ENCODE results near the gene DYNLRB2. TPM values are rescaled to one million over a fixed set of nuclear protein-coding genes. Genes with fewer than 3 reads are reported as not detected.

Gene DYNLRB2
- total and polyA plus RNA-seq, 2 experiments from 2014 or later, result not detected

DNA sequence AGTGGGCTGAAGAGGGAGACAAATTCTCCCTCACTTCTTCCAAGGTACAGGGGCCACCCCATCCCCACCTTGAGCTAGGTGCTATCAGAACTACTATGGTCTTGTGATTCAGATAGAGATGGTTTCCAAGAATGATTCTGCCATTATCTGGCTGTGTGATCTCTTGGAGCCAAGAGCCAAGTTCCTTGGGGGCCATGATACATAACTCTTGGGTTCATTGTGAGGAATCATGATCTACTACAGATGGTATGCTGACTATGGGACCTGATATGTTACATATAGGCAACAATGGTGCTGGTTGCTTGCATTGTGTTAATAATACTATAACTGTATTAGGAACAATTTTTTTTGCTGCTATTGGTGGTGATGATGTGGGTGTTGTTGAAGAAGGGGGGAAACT is 45.7 kb downstream of the DYNLRB2 start (continued):
- TF ChIP-seq, protein P1, sequence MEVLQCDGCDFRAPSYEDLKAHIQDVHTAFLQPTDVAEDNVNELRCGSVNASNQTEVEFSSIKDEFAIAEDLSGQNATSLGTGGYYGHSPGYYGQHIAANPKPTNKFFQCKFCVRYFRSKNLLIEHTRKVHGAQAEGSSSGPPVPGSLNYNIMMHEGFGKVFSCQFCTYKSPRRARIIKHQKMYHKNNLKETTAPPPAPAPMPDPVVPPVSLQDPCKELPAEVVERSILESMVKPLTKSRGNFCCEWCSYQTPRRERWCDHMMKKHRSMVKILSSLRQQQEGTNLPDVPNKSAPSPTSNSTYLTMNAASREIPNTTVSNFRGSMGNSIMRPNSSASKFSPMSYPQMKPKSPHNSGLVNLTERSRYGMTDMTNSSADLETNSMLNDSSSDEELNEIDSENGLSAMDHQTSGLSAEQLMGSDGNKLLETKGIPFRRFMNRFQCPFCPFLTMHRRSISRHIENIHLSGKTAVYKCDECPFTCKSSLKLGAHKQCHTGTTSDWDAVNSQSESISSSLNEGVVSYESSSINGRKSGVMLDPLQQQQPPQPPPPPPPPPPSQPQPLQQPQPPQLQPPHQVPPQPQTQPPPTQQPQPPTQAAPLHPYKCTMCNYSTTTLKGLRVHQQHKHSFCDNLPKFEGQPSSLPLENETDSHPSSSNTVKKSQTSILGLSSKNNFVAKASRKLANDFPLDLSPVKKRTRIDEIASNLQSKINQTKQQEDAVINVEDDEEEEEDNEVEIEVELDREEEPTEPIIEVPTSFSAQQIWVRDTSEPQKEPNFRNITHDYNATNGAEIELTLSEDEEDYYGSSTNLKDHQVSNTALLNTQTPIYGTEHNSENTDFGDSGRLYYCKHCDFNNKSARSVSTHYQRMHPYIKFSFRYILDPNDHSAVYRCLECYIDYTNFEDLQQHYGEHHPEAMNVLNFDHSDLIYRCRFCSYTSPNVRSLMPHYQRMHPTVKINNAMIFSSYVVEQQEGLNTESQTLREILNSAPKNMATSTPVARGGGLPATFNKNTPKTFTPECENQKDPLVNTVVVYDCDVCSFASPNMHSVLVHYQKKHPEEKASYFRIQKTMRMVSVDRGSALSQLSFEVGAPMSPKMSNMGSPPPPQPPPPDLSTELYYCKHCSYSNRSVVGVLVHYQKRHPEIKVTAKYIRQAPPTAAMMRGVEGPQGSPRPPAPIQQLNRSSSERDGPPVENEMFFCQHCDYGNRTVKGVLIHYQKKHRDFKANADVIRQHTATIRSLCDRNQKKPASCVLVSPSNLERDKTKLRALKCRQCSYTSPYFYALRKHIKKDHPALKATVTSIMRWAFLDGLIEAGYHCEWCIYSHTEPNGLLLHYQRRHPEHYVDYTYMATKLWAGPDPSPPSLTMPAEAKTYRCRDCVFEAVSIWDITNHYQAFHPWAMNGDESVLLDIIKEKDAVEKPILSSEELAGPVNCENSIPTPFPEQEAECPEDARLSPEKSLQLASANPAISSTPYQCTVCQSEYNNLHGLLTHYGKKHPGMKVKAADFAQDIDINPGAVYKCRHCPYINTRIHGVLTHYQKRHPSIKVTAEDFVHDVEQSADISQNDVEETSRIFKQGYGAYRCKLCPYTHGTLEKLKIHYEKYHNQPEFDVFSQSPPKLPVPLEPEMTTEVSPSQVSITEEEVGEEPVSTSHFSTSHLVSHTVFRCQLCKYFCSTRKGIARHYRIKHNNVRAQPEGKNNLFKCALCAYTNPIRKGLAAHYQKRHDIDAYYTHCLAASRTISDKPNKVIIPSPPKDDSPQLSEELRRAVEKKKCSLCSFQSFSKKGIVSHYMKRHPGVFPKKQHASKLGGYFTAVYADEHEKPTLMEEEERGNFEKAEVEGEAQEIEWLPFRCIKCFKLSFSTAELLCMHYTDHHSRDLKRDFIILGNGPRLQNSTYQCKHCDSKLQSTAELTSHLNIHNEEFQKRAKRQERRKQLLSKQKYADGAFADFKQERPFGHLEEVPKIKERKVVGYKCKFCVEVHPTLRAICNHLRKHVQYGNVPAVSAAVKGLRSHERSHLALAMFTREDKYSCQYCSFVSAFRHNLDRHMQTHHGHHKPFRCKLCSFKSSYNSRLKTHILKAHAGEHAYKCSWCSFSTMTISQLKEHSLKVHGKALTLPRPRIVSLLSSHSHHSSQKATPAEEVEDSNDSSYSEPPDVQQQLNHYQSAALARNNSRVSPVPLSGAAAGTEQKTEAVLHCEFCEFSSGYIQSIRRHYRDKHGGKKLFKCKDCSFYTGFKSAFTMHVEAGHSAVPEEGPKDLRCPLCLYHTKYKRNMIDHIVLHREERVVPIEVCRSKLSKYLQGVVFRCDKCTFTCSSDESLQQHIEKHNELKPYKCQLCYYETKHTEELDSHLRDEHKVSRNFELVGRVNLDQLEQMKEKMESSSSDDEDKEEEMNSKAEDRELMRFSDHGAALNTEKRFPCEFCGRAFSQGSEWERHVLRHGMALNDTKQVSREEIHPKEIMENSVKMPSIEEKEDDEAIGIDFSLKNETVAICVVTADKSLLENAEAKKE (CRISPR knock-in tag; IDR thresholded peaks at IDR 0.05), result no peak

DNA sequence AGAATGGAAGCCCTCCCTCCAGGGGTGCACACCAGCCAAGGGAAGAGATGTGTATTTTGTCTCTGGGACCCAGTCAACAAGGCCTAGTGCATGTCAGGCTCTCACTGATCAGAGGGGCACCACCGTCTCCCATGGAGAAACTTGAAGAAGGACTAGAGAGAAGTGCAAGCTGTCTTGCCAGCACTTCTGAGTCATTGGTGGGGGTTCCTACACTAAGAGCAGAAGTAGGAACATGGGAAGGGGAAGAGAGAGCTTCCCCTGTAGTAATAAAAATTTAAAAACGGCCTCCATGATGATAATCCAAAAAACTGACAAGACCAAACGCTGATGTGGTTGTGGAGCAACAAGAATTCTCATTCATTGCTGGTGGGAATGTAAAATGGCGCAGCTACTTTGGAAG is 46.3 kb downstream of the DYNLRB2 start:
- ATAC-seq (no peak), DNase-seq (ENCODE audit: low spot score) (no peak)
- no peaks in the 10 kb centered on the region for H3K36me3 ChIP-seq (ENCODE audit: insufficient read depth)
- H2AFZ ChIP-seq, result no peak overlapping the region
- H3K9me2 ChIP-seq (ENCODE audit: insufficient read depth), result peaks cover 6% of the 10 kb centered on the region; the same call in 1 of the 2 replicates
- no peaks in the 10 kb centered on the region for H3K79me2 ChIP-seq (replicated peaks; ENCODE audit: insufficient read depth)
- H3K4me1 ChIP-seq (ENCODE audit: insufficient read depth), result no peaks in the 10 kb centered on the region
- no peaks in the 10 kb centered on the region for H3K27me3 ChIP-seq (ENCODE audit: insufficient read depth)
- no peak overlapping the region for H3K4me3 Mint-ChIP-seq
- H3K4me1 Mint-ChIP-seq, result no peaks in the 10 kb centered on the region
- H3K4me2 ChIP-seq, result no peak overlapping the region
- peaks cover 4% of the 10 kb centered on the region; the same call in 1 of the 3 replicates for H3K36me3 Mint-ChIP-seq (ENCODE audit: low read depth)
- no peaks in the 10 kb centered on the region for H4K20me1 ChIP-seq (replicated peaks; ENCODE audit: insufficient read depth)
- peaks cover 2% of the 10 kb centered on the region for H3K27me3 Mint-ChIP-seq (ENCODE audit: insufficient read depth, low read depth, poor library complexity)
- H3K27ac Mint-ChIP-seq, result no peak overlapping the region
- H3K27ac ChIP-seq (ENCODE audit: low read depth), result no peak overlapping the region
- no peak overlapping the region for H3K4me3 ChIP-seq
- H3K9me3 Mint-ChIP-seq, result peaks cover 53% of the 10 kb centered on the region
- no peaks in the 10 kb centered on the region for H3F3A ChIP-seq (replicated peaks; ENCODE audit: low read depth)
- TF ChIP-seq NANOG (IDR thresholded peaks at IDR 0.05; ENCODE audit: borderline replicate concordance) (no peak), EZH2phosphoT487 (IDR thresholded peaks at IDR 0.05; ENCODE audit: unreplicated experiment) (no peak), POLR2AphosphoS5 (IDR thresholded peaks at IDR 0.05; ENCODE audit: low read depth) (no peak), ZNF331 (CRISPR knock-in tag; IDR thresholded peaks at IDR 0.05; ENCODE audit: low read depth) (no peak), CREB1 (CRISPR knock-in tag; IDR thresholded peaks at IDR 0.05; ENCODE audit: low read depth) (no peak)
- TF ChIP-seq, protein P2, sequence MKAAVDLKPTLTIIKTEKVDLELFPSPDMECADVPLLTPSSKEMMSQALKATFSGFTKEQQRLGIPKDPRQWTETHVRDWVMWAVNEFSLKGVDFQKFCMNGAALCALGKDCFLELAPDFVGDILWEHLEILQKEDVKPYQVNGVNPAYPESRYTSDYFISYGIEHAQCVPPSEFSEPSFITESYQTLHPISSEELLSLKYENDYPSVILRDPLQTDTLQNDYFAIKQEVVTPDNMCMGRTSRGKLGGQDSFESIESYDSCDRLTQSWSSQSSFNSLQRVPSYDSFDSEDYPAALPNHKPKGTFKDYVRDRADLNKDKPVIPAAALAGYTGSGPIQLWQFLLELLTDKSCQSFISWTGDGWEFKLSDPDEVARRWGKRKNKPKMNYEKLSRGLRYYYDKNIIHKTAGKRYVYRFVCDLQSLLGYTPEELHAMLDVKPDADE (IDR thresholded peaks at IDR 0.05), result no peak
- TF ChIP-seq, protein P3, sequence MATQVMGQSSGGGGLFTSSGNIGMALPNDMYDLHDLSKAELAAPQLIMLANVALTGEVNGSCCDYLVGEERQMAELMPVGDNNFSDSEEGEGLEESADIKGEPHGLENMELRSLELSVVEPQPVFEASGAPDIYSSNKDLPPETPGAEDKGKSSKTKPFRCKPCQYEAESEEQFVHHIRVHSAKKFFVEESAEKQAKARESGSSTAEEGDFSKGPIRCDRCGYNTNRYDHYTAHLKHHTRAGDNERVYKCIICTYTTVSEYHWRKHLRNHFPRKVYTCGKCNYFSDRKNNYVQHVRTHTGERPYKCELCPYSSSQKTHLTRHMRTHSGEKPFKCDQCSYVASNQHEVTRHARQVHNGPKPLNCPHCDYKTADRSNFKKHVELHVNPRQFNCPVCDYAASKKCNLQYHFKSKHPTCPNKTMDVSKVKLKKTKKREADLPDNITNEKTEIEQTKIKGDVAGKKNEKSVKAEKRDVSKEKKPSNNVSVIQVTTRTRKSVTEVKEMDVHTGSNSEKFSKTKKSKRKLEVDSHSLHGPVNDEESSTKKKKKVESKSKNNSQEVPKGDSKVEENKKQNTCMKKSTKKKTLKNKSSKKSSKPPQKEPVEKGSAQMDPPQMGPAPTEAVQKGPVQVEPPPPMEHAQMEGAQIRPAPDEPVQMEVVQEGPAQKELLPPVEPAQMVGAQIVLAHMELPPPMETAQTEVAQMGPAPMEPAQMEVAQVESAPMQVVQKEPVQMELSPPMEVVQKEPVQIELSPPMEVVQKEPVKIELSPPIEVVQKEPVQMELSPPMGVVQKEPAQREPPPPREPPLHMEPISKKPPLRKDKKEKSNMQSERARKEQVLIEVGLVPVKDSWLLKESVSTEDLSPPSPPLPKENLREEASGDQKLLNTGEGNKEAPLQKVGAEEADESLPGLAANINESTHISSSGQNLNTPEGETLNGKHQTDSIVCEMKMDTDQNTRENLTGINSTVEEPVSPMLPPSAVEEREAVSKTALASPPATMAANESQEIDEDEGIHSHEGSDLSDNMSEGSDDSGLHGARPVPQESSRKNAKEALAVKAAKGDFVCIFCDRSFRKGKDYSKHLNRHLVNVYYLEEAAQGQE (IDR thresholded peaks at IDR 0.05; ENCODE audit: unreplicated experiment), result no peak
- TF ChIP-seq, protein P4, sequence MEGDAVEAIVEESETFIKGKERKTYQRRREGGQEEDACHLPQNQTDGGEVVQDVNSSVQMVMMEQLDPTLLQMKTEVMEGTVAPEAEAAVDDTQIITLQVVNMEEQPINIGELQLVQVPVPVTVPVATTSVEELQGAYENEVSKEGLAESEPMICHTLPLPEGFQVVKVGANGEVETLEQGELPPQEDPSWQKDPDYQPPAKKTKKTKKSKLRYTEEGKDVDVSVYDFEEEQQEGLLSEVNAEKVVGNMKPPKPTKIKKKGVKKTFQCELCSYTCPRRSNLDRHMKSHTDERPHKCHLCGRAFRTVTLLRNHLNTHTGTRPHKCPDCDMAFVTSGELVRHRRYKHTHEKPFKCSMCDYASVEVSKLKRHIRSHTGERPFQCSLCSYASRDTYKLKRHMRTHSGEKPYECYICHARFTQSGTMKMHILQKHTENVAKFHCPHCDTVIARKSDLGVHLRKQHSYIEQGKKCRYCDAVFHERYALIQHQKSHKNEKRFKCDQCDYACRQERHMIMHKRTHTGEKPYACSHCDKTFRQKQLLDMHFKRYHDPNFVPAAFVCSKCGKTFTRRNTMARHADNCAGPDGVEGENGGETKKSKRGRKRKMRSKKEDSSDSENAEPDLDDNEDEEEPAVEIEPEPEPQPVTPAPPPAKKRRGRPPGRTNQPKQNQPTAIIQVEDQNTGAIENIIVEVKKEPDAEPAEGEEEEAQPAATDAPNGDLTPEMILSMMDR (conservative IDR thresholded peaks at IDR 0.05; ENCODE audit: low read depth in 2 of 2), result no peak
